GM19455 (cell line): Measurements from ENCODE around the gene MKNK2.
"Not testable (repeated sequence)": the region's sequence is repeated elsewhere in the genome, so short reads cannot be mapped to it uniquely, and the experiment has no call there.

Experiments
- ATAC-seq: cut with Tn5 transposase; IDR thresholded peaks from one replicate; pipeline ENCODE4 v1.9.1; 2021; ENCODE audit not compliant: unreplicated experiment

The MKNK2 gene

GRCh38 chr19:1997353-1998233, 53.5 kb downstream of the MKNK2 start:
- no peak for ATAC-seq

GRCh38 chr19:1992759-1993260, 58.2 kb downstream of the MKNK2 start:
- ATAC-seq = no peak

GRCh38 chr19:1991018-1991913, 59.8 kb downstream of the MKNK2 start:
- ATAC-seq = no peak

GRCh38 chr19:1990230-1991017, 60.6 kb downstream of the MKNK2 start:
- ATAC-seq = no peak

GRCh38 chr19:1989513-1990229, 61.4 kb downstream of the MKNK2 start:
- ATAC-seq = no peak

GRCh38 chr19:1988464-1988863, 62.6 kb downstream of the MKNK2 start:
- ATAC-seq = not testable (repeated sequence)
